Esophagus squamous epithelium (tissue), 5 donors: ENCODE data around the gene PSMB10. TPM values are rescaled to one million over a fixed set of nuclear protein-coding genes. Genes with fewer than 3 reads are reported as not detected.

Source experiments
- DNase-seq: peaks from one replicate; lab custom pipeline; 2025; lab: John Stamatoyannopoulos, UW
- H3K27ac ChIP-seq, 4 donors: fragments of 200-600 bp; sonication (generic); one replicate each; pipeline ENCODE4 v1.5.1; 2016 to 2019; ENCODE audit warnings: mild to moderate bottlenecking in 1 of 4
- H3K27me3 ChIP-seq, 4 donors: fragments of 200-600 bp; sonication (generic); 1 replicate in 3 of 4; 2 replicates in 1 of 4; pipeline versions ENCODE4 v1.5.1 to v1.6.0; 2017 to 2021; ENCODE audit warnings: antibody characterized with exemption in 1 of 4
- H3K36me3 ChIP-seq, 3 donors: fragments of 200-600 bp; sonication (generic); one replicate each; pipeline ENCODE4 v1.5.1; 2016 to 2019
- H3K4me1 ChIP-seq, 3 donors: fragments of 200-600 bp; sonication (generic); one replicate each; pipeline ENCODE4 v1.5.1; 2017 to 2019
- H3K4me3 ChIP-seq, 4 donors: fragments of 200-600 bp; sonication (generic); 1 replicate in 3 of 4; 2 replicates in 1 of 4; pipeline ENCODE4 v1.5.1; 2016 to 2019; ENCODE audit warnings: mild to moderate bottlenecking in 2 of 4, moderate library complexity in 1 of 4
- H3K9me3 ChIP-seq, 3 donors: fragments of 200-600 bp; sonication (generic); one replicate each; pipeline ENCODE4 v1.5.1; 2016 to 2019
- POLR2A ChIP-seq, 4 donors: fragments of 450-650 bp; IDR thresholded peaks; one replicate each; pipeline ENCODE4 v1.6.1; 2017; ENCODE audit warnings: antibody characterized with exemption in 4 of 4, mild to moderate bottlenecking in 4 of 4, moderate library complexity in 3 of 4
- WGBS, 2 donors: methylation state at CpG; one replicate each; pipeline ENCODE4 v1.1.5; 2018; 5-methylcytosine and 5-hydroxymethylcytosine counted together
- intact Hi-C: fragments of 100-400 bp; cut with DNase I; formaldehyde crosslinking; loops from one replicate; pipeline ENCODE4 v1.15.0; 2022
- total RNA-seq, 4 donors: library from RNA; depleted of rRNA; stranded (reverse); fragments of >200 nt; gene quantifications; one replicate each; pipeline ENCODE4 v1.1.0, GENCODE V29; 2016
- TF ChIP-seq, protein P1 (sequence below), 6 experiments: fragments of 450-650 bp in 4 of 6; fragments of 200-600 bp in 2 of 6; sonication (generic) in 2 of 6; IDR thresholded peaks; one replicate each; pipeline ENCODE4 v1.5.1; 2016 to 2019; ENCODE audit warnings: antibody characterized with exemption in 6 of 6, mild to moderate bottlenecking in 4 of 6, moderate library complexity in 4 of 6
- donor health status: DM: yes; HTN: yes; CAD: no.

PSMB10 gene
- total RNA-seq, 4 donors from 2014 or later, result 20.7 to 28.4 (median 25.3) TPM

DNA sequence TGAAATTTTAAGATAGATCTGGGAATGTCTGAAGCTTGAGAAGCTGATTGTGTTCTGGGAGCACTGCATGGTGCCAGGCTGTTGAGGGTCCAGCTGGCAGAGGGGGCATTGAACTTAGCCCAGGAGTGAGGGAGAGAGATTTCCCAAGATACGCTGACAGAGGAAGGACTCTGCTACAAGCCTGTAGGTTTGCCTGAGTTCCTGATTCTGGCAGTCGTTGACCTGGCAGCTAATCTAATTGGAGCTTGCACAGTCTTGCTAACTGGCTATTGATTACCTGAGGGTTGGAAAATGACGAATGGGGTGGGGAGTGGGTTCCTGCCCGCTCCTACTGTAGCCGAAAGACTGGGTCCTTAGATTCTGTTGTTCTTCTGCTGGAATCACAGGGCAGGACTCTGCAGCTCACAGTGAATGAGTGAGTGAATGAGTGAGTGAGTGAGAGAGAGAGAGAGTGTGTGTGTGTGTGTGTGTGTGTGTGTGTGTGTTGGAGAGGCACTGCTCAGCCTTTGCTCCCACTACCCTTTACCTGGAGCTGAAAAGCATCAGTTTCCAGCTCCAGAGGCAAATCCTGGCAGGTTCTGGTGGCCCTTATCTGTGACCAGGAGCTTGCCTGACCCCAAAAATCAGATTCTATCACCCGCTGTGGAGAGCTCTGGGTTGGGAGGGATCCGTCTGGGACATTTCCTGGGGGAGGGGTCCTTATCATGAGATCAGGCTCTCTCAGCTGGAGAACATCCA, 21.7 kb downstream of the PSMB10 start:
- Histone ChIP-seq H3K4me3 (no peak overlapping the region), H3K27ac (no peak overlapping the region), H3K4me1 (peaks cover 5 to 52% (median 6%) of the 10 kb centered on the region in 3 donors), H3K9me3 (no peaks in the 10 kb centered on the region), H3K36me3 (peaks cover 0 to 98% (median 7%) of the 10 kb centered on the region in 3 donors), H3K27me3 (no peaks in the 10 kb centered on the region)
- TF ChIP-seq POLR2A (IDR thresholded peaks at IDR 0.05), result no peak
- TF ChIP-seq, protein P1, sequence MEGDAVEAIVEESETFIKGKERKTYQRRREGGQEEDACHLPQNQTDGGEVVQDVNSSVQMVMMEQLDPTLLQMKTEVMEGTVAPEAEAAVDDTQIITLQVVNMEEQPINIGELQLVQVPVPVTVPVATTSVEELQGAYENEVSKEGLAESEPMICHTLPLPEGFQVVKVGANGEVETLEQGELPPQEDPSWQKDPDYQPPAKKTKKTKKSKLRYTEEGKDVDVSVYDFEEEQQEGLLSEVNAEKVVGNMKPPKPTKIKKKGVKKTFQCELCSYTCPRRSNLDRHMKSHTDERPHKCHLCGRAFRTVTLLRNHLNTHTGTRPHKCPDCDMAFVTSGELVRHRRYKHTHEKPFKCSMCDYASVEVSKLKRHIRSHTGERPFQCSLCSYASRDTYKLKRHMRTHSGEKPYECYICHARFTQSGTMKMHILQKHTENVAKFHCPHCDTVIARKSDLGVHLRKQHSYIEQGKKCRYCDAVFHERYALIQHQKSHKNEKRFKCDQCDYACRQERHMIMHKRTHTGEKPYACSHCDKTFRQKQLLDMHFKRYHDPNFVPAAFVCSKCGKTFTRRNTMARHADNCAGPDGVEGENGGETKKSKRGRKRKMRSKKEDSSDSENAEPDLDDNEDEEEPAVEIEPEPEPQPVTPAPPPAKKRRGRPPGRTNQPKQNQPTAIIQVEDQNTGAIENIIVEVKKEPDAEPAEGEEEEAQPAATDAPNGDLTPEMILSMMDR (IDR thresholded peaks at IDR 0.05), result no peak
- intact Hi-C loops, result no loop called here
- DNase-seq, result no peak
- 66 to 77% methylated on average over 6 of the region's 7 CpGs for WGBS, 2 donors

DNA sequence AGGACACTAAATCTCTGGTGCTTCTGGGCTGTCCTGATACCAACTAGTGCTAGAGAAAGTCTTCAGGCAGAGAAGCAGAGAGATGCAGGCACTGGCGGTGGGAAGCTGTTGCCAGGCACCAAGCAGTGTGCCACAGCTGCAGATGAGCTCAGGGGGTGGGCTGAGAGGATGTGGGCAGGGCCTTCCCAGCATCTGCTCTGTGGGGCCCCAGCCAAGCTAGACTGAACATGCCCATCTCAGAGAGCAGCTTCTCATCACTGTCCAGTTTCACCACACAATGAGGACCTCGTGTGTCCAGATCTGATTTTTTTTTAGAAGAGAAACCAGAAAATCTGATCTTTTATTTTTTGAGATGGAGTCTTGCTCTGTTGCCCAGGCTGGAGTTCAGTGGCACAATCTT, 26.5 kb downstream of the PSMB10 start:
- 38% methylated on average over 1 of the region's 2 CpGs for WGBS, 2 donors
- peaks cover 0 to 80% (median 21%) of the 10 kb centered on the region in 3 donors for H3K36me3 ChIP-seq

DNA sequence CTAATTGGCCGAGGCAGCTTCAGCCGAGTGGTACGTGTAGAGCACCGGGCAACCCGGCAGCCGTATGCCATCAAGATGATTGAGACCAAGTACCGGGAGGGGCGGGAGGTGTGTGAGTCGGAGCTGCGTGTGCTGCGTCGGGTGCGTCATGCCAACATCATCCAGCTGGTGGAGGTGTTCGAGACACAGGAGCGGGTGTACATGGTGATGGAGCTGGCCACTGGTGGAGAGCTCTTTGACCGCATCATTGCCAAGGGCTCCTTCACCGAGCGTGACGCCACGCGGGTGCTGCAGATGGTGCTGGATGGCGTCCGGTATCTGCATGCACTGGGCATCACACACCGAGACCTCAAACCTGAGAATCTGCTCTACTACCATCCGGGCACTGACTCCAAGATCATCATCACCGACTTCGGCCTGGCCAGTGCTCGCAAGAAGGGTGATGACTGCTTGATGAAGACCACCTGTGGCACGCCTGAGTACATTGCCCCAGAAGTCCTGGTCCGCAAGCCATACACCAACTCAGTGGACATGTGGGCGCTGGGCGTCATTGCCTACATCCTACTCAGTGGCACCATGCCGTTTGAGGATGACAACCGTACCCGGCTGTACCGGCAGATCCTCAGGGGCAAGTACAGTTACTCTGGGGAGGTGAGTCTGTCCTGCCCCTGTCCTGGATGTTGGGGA, 27.5 kb downstream of the PSMB10 start:
- TF ChIP-seq, protein P1 (IDR thresholded peaks at IDR 0.05), result no peak
- no peak for TF ChIP-seq POLR2A (IDR thresholded peaks at IDR 0.05)
- intact Hi-C loops, result no loop called here
- Histone ChIP-seq H3K27me3 (no peaks in the 10 kb centered on the region), H3K9me3 (no peaks in the 10 kb centered on the region), H3K4me3 (no peak overlapping the region), H3K27ac (no peak overlapping the region), H3K36me3 (peaks cover 0 to 72% (median 21%) of the 10 kb centered on the region in 3 donors), H3K4me1 (peaks cover 0 to 13% (median 0%) of the 10 kb centered on the region in 3 donors)
- no peak for DNase-seq
- 90 to 95% methylated on average over 2 to 29 of the region's 36 CpGs for WGBS, 2 donors

More for the DNA sequence above, 26.5 kb downstream of the PSMB10 start:
- Histone ChIP-seq H3K27me3 (no peaks in the 10 kb centered on the region), H3K9me3 (no peaks in the 10 kb centered on the region), H3K4me1 (peaks cover 0 to 13% (median 0%) of the 10 kb centered on the region in 3 donors), H3K4me3 (no peak overlapping the region), H3K27ac (no peak overlapping the region)
- DNase-seq, result no peak
- TF ChIP-seq, protein P1 (IDR thresholded peaks at IDR 0.05), result no peak
- TF ChIP-seq POLR2A (IDR thresholded peaks at IDR 0.05), result no peak
- intact Hi-C loops, result no loop called here

DNA sequence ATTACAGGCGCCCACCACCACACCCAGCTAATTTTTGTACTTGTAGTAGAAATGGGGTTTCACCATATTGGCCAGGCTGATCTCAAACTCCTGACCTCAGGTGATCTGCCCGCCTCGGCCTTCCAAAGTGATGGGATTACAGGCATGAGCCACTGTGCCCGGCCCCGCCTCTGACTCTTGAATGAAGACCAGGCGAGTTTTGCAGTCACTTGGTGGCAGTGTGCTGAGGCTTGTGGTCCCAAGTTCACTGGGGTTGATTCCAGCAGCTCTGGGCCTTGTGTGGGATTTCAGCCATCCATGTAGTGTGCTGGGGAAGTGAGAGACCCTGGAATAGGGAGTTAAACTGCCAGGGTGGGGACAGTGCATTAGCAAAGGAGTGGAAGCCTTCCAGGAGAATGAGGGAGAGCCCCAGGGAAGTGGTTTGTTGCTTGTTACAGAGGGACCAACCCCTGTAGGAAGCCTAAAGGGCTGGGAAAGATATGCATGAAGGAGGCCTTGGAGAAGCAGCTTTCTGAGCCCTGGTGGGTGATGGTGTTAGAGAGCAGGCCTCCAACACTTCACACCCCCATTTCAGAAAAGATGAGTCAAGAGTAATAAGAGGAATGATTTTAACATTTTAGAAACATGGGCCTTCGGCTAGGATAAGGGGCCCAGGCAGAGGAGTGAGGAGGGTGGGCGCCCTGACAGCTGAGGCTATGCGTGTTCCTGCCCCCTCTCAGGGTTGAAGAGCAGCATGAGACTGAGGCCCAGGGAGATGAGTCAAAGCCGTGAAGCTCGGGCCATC, 29.1 kb downstream of the PSMB10 start:
- Histone ChIP-seq H3K27ac (no peak overlapping the region), H3K27me3 (no peaks in the 10 kb centered on the region), H3K9me3 (no peaks in the 10 kb centered on the region), H3K36me3 (peaks cover 0 to 69% (median 21%) of the 10 kb centered on the region in 3 donors), H3K4me1 (peaks cover 0 to 13% (median 0%) of the 10 kb centered on the region in 3 donors), H3K4me3 (no peak overlapping the region)
- TF ChIP-seq POLR2A (IDR thresholded peaks at IDR 0.05), result no peak
- TF ChIP-seq, protein P1 (IDR thresholded peaks at IDR 0.05), result no peak
- WGBS, 2 donors, result 83 to 84% methylated on average over 7 to 9 of the region's 11 CpGs
- DNase-seq, result no peak
- intact Hi-C loops, result no loop called here
